Fibroblast of lung (primary cell): ENCODE results near the gene CCL16. TPM values are rescaled to one million over a fixed set of nuclear protein-coding genes. Genes with fewer than 3 reads are reported as not detected.

Experiments used
- DNase-seq, 2 donors: peaks; one replicate each; pipeline versions ENCODE4 v3.0.0 to v3.0.0-alpha.2; 2010; ENCODE audit warnings: low read depth in 2 of 2
- H2AFZ ChIP-seq: 2 replicates; pipeline ENCODE4 v1.5.1; 2012; ENCODE audit warnings: low read length, control low read depth, inconsistent platforms
- H3K27ac ChIP-seq: 2 replicates; pipeline ENCODE4 v1.5.1; 2011; ENCODE audit warnings: low read length, control low read depth; ENCODE audit not compliant: insufficient read depth
- H3K27me3 ChIP-seq: 2 replicates; pipeline ENCODE4 v1.5.1; 2011; ENCODE audit warnings: mild to moderate bottlenecking, low read length; ENCODE audit not compliant: control insufficient read depth, insufficient read depth
- H3K36me3 ChIP-seq: 2 replicates; pipeline ENCODE4 v1.5.1; 2011; ENCODE audit warnings: low read length; ENCODE audit not compliant: control insufficient read depth, insufficient read depth
- H3K4me1 ChIP-seq: 2 replicates; pipeline ENCODE4 v1.5.1; 2011; ENCODE audit warnings: low read length; ENCODE audit not compliant: control insufficient read depth, insufficient read depth; ENCODE audit errors: extremely low read depth
- H3K4me2 ChIP-seq: 2 replicates; pipeline ENCODE4 v1.5.1; 2011; ENCODE audit warnings: low read length, control low read depth; ENCODE audit not compliant: insufficient read depth; ENCODE audit errors: extremely low read depth
- H3K4me3 ChIP-seq, 4 experiments: fragments of 200-600 bp in 1 of 4; sonication (generic) in 1 of 4; replicated peaks in 1 of 4; 2 replicates each; pipeline ENCODE4 v1.5.1; 2011 to 2016; ENCODE audit warnings: low read length in 4 of 4, low read depth in 3 of 4, mild to moderate bottlenecking in 3 of 4, control low read depth in 2 of 4, inconsistent platforms in 1 of 4, mixed read lengths in 1 of 4; ENCODE audit not compliant: insufficient read depth in 1 of 4; ENCODE audit errors: control extremely low read depth in 1 of 4
- H3K79me2 ChIP-seq: 2 replicates; pipeline ENCODE4 v1.5.1; 2012; ENCODE audit warnings: mild to moderate bottlenecking, low read length, inconsistent platforms; ENCODE audit not compliant: control insufficient read depth, insufficient read depth
- H3K9ac ChIP-seq: 2 replicates; pipeline ENCODE4 v1.5.1; 2011; ENCODE audit warnings: mild to moderate bottlenecking, low read length, control low read depth; ENCODE audit not compliant: insufficient read depth
- H3K9me3 ChIP-seq: 2 replicates; pipeline ENCODE4 v1.5.1; 2012; ENCODE audit warnings: low read depth, low read length; ENCODE audit not compliant: control insufficient read depth, insufficient read depth
- H4K20me1 ChIP-seq: 2 replicates; pipeline ENCODE4 v1.5.1; 2011; ENCODE audit warnings: low read length; ENCODE audit not compliant: control insufficient read depth, insufficient read depth; ENCODE audit errors: extremely low read depth
- EZH2 ChIP-seq: IDR thresholded peaks from 2 replicates; pipeline ENCODE4 v1.5.1; 2012; ENCODE audit warnings: low read length, control low read depth, mild to moderate bottlenecking; ENCODE audit errors: missing control alignments
- polyA plus RNA-seq, 2 donors: library from polyadenylated mRNA; depleted of rRNA in 1 of 2; stranded (reverse) in 1 of 2; unstranded in 1 of 2; fragments of >200 nt; gene quantifications; 2 replicates each; pipeline ENCODE4 v1.2.1, GENCODE V29; 2011 to 2012; ENCODE audit warnings: missing spikeins in 1 of 2
- total RNA-seq: library from RNA; depleted of rRNA; stranded (reverse); fragments of >200 nt; gene quantifications from 2 replicates; pipeline ENCODE4 v1.2.1, GENCODE V29; 2014
- TF ChIP-seq, protein P1 (sequence below), 2 donors: IDR thresholded peaks in 1 of 2; conservative IDR thresholded peaks in 1 of 2; 1 replicate in 1 of 2; 2 replicates in 1 of 2; pipeline ENCODE4 v1.5.1; 2011 to 2012; ENCODE audit warnings: low read length in 2 of 2, control low read depth in 1 of 2, inconsistent platforms in 1 of 2, low read depth in 1 of 2, mild to moderate bottlenecking in 1 of 2

Gene CCL16
- total and polyA plus RNA-seq, 2 donors (not counting 1 experiment from before 2014, with no cell fraction given), result not detected

DNA sequence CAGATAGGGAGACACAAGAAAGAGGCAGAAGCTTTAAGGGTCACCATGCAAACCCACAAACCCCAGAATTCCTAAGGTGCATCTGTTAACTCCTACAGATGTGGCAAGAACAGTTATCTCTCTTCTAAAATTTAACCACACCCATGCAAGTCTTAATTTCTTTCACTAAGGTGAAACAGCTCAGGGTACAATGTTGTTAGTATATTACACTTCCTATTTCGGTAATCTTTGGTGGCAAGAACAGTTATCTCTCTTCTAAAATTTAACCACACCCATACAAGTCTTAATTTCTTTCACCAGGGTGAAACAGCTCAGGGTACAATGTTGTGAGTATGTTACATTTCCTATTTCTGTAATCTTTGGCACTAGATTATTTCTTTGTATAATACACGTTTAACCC lies 29.9 kb upstream of the CCL16 start:
- H3K9ac ChIP-seq, result no peak overlapping the region
- no peak overlapping the region for H3K27ac ChIP-seq
- no peaks in the 10 kb centered on the region for H4K20me1 ChIP-seq
- no peak for DNase-seq
- H2AFZ ChIP-seq, result no peak overlapping the region
- H3K4me2 ChIP-seq, result no peak overlapping the region
- no peaks in the 10 kb centered on the region for H3K27me3 ChIP-seq
- no peaks in the 10 kb centered on the region for H3K79me2 ChIP-seq
- no peaks in the 10 kb centered on the region for H3K36me3 ChIP-seq
- H3K4me1 ChIP-seq, result no peaks in the 10 kb centered on the region
- H3K9me3 ChIP-seq, result no peaks in the 10 kb centered on the region
- no peak overlapping the region for H3K4me3 ChIP-seq
- TF ChIP-seq EZH2, result no peak
- TF ChIP-seq, protein P1, sequence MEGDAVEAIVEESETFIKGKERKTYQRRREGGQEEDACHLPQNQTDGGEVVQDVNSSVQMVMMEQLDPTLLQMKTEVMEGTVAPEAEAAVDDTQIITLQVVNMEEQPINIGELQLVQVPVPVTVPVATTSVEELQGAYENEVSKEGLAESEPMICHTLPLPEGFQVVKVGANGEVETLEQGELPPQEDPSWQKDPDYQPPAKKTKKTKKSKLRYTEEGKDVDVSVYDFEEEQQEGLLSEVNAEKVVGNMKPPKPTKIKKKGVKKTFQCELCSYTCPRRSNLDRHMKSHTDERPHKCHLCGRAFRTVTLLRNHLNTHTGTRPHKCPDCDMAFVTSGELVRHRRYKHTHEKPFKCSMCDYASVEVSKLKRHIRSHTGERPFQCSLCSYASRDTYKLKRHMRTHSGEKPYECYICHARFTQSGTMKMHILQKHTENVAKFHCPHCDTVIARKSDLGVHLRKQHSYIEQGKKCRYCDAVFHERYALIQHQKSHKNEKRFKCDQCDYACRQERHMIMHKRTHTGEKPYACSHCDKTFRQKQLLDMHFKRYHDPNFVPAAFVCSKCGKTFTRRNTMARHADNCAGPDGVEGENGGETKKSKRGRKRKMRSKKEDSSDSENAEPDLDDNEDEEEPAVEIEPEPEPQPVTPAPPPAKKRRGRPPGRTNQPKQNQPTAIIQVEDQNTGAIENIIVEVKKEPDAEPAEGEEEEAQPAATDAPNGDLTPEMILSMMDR (conservative IDR thresholded peaks at IDR 0.05 in 1 of 2, IDR thresholded peaks at IDR 0.05 in 1 of 2; ENCODE audit: low read depth in 1 of 2, low read length in 2 of 2), result no peak

DNA sequence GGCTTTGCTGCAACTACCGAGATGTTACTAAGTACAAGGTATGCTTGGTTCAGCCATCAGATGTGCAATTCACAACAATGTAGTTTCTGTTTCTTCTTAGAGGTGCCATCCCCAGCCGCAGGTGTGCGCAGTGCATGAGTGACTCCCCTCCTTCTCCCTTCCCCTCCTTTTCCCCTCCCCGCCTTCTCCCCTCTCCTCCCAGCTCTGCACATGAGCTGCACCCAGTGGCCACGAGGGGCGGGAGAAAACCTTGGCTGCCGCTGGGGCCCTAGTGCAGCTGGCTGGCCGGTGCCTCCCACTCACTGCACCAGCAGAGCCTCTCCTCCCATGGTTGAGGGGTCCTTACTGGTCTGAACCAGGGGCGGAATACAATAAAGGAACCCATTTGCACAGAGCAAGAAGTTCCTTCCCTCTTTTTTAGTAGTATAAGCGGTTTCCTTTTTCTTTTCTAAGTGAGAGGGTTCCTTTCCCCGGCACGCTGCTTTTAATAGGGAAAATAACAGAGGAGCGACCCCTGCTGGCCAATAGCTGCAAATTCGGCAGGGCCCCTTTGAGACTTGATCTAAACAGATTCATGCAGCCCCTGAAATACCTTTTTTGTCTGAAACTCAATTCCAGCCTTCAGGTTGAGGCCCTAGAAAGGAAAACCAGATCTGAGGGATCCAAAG lies 27.8 kb upstream of the CCL16 start:
- H3K36me3 ChIP-seq, result no peaks in the 10 kb centered on the region
- H3K27ac ChIP-seq, result no peak overlapping the region
- H4K20me1 ChIP-seq, result no peaks in the 10 kb centered on the region
- no peaks in the 10 kb centered on the region for H3K27me3 ChIP-seq
- H2AFZ ChIP-seq, result no peak overlapping the region
- no peaks in the 10 kb centered on the region for H3K79me2 ChIP-seq
- no peaks in the 10 kb centered on the region for H3K9me3 ChIP-seq
- TF ChIP-seq EZH2, result no peak
- TF ChIP-seq, protein P1 (conservative IDR thresholded peaks at IDR 0.05 in 1 of 2, IDR thresholded peaks at IDR 0.05 in 1 of 2; ENCODE audit: low read depth in 1 of 2, low read length in 2 of 2), result peak; percentile 30 to 33
- peak in 1 of 2 donors; percentile 12 for DNase-seq
- H3K4me2 ChIP-seq, result no peak overlapping the region
- H3K9ac ChIP-seq, result no peak overlapping the region
- H3K4me3 ChIP-seq, result no peak overlapping the region
- H3K4me1 ChIP-seq, result no peaks in the 10 kb centered on the region

DNA sequence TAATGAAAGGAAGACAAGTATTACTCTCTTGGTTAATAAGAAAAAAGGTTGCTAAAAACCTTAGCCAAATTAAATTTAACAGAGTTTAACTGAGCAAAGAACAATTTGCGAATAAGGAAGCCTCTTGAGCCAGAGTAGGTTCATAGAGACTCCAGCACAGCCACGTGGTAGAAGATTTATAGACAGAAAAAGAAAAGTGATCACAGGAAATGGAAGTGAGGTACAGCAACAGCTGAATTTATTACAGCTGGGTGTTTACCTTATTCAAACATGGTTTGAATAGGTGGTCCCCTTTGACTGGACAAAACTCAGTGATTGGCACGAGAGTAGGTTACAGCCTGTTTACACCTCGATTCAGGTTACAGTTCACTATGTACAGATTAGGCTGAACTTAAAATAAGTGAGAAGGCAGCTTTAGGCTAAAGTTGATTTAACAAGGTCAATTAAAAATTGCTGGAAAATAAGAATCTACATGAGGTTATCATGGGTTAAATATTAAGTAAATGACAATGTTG lies 23.4 kb upstream of the CCL16 start:
- Histone ChIP-seq H4K20me1 (no peaks in the 10 kb centered on the region), H3K4me2 (no peak overlapping the region), H3K27ac (no peak overlapping the region), H3K9me3 (no peaks in the 10 kb centered on the region), H3K9ac (no peak overlapping the region), H3K27me3 (no peaks in the 10 kb centered on the region), H3K4me3 (no peak overlapping the region), H3K36me3 (no peaks in the 10 kb centered on the region), H3K79me2 (no peaks in the 10 kb centered on the region), H2AFZ (no peak overlapping the region), H3K4me1 (no peaks in the 10 kb centered on the region)
- TF ChIP-seq, protein P1 (conservative IDR thresholded peaks at IDR 0.05 in 1 of 2, IDR thresholded peaks at IDR 0.05 in 1 of 2; ENCODE audit: low read depth in 1 of 2, low read length in 2 of 2), result no peak
- TF ChIP-seq EZH2, result no peak
- no peak for DNase-seq
